ENCODE measurements around the gene RSPH3. TPM values are rescaled to one million over a fixed set of nuclear protein-coding genes. Genes with fewer than 3 reads are reported as not detected.

RSPH3 gene
- polyA plus RNA-seq, 1 donor (not counting 4 experiments of a cell fraction or from before 2014, with no cell fraction given) = 4.4 TPM

GRCh38 chr6:158939255-158940159 is 60.5 kb downstream of the RSPH3 start:
- Histone ChIP-seq H3K9me3 (ENCODE audit: control insufficient read depth, low read depth, low read length) (no peaks in the 10 kb centered on the region), H3K4me1 (ENCODE audit: control insufficient read depth, extremely low read depth, insufficient read depth, low read length) (peaks cover 7% of the 10 kb centered on the region), H3K9ac (ENCODE audit: control insufficient read depth, extremely low read depth, insufficient read depth, low read length) (no peak overlapping the region), H4K20me1 (ENCODE audit: control insufficient read depth, extremely low read depth, insufficient read depth, low read length) (no peaks in the 10 kb centered on the region), H2AFZ (ENCODE audit: control insufficient read depth, low read length) (peak overlapping the region; percentile 67), H3K36me3 (ENCODE audit: control insufficient read depth in 2 of 2, extremely low read depth in 1 of 2, insufficient read depth in 2 of 2, low read length in 2 of 2) (no peaks in the 10 kb centered on the region), H3K79me2 (ENCODE audit: control insufficient read depth, insufficient read depth, low read length) (no peaks in the 10 kb centered on the region), H3K27me3 (ENCODE audit: control insufficient read depth, extremely low read depth, insufficient read depth, low read length) (no peaks in the 10 kb centered on the region), H3K27ac (ENCODE audit: control insufficient read depth, insufficient read depth, low read length) (no peak overlapping the region), H3K4me2 (ENCODE audit: control insufficient read depth, extremely low read depth, insufficient read depth, low read depth, low read length) (peak overlapping the region; percentile 79), H3K4me3 (ENCODE audit: control insufficient read depth in 2 of 3, extremely low read depth in 1 of 3, insufficient read depth in 2 of 3, low read depth in 1 of 3, low read length in 3 of 3) (peak overlapping the region in 1 of 3 experiments; percentile 32), H3K9me1 (ENCODE audit: control insufficient read depth, extremely low read depth, insufficient read depth, low read length) (no peaks in the 10 kb centered on the region)
- dilution Hi-C loops (cut with MboI; ENCODE audit: extremely low pct_ligation_motif_present, low sequenced_read_pairs) = no loop called here
- FAIRE-seq (no peak), DNase-seq (ENCODE audit: low read depth, low spot score) (no peak)
- no peak for TF ChIP-seq CTCF (optimal IDR thresholded peaks at IDR 0.05 in 1 of 3, IDR thresholded peaks at IDR 0.05 in 1 of 3, conservative IDR thresholded peaks at IDR 0.05 in 1 of 3; ENCODE audit: extremely low read depth in 1 of 3, insufficient read depth in 2 of 3, low read length in 3 of 3)
- TF ChIP-seq EZH2 (IDR thresholded peaks at IDR 0.05; ENCODE audit: low read length) = no peak

- H3K4me1 ChIP-seq (ENCODE audit: control insufficient read depth, extremely low read depth, insufficient read depth, low read length) = peaks cover 7% of the 10 kb centered on the region
- H3K9me3 ChIP-seq (ENCODE audit: control insufficient read depth, low read depth, low read length) = no peaks in the 10 kb centered on the region
- H3K4me3 ChIP-seq (ENCODE audit: control insufficient read depth in 2 of 3, extremely low read depth in 1 of 3, insufficient read depth in 2 of 3, low read depth in 1 of 3, low read length in 3 of 3) = peak overlapping the region in 1 of 3 experiments; percentile 32
- peak overlapping the region; percentile 67 for H2AFZ ChIP-seq (ENCODE audit: control insufficient read depth, low read length)
- DNase-seq (ENCODE audit: low read depth, low spot score) (no peak), FAIRE-seq (no peak)
- H4K20me1 ChIP-seq (ENCODE audit: control insufficient read depth, extremely low read depth, insufficient read depth, low read length) = no peaks in the 10 kb centered on the region
- peak overlapping the region; percentile 2 for H3K9ac ChIP-seq (ENCODE audit: control insufficient read depth, extremely low read depth, insufficient read depth, low read length)
- no peaks in the 10 kb centered on the region for H3K27me3 ChIP-seq (ENCODE audit: control insufficient read depth, extremely low read depth, insufficient read depth, low read length)
- H3K27ac ChIP-seq (ENCODE audit: control insufficient read depth, insufficient read depth, low read length) = no peak overlapping the region
- H3K9me1 ChIP-seq (ENCODE audit: control insufficient read depth, extremely low read depth, insufficient read depth, low read length) = no peaks in the 10 kb centered on the region
- no peaks in the 10 kb centered on the region for H3K79me2 ChIP-seq (ENCODE audit: control insufficient read depth, insufficient read depth, low read length)
- H3K36me3 ChIP-seq (ENCODE audit: control insufficient read depth in 2 of 2, extremely low read depth in 1 of 2, insufficient read depth in 2 of 2, low read length in 2 of 2) = no peaks in the 10 kb centered on the region
- H3K4me2 ChIP-seq (ENCODE audit: control insufficient read depth, extremely low read depth, insufficient read depth, low read depth, low read length) = peak overlapping the region; percentile 79
- TF ChIP-seq EZH2 (IDR thresholded peaks at IDR 0.05; ENCODE audit: low read length) = no peak
- no peak for TF ChIP-seq CTCF (optimal IDR thresholded peaks at IDR 0.05 in 1 of 3, IDR thresholded peaks at IDR 0.05 in 1 of 3, conservative IDR thresholded peaks at IDR 0.05 in 1 of 3; ENCODE audit: extremely low read depth in 1 of 3, insufficient read depth in 2 of 3, low read length in 3 of 3)
- dilution Hi-C loops (cut with MboI; ENCODE audit: extremely low pct_ligation_motif_present, low sequenced_read_pairs) = no loop called here
Measured at GRCh38 chr6:158938811-158939254, 61.2 kb downstream of the RSPH3 start.

Data from keratinocyte (primary cell).